CD4-positive, alpha-beta T cell treated with Interleukin-15 for 4 hours (primary cell): Measurements from ENCODE around the gene MAP3K7.
"Not testable (repeated sequence)": the region's sequence is repeated elsewhere in the genome, so short reads cannot be mapped to it uniquely, and the experiment has no call there.

Experiments used
- DNase-seq: peaks from one replicate; pipeline ENCODE4 v3.0.0-alpha.2; 2020; ENCODE audit warnings: low spot score

MAP3K7 gene

DNA sequence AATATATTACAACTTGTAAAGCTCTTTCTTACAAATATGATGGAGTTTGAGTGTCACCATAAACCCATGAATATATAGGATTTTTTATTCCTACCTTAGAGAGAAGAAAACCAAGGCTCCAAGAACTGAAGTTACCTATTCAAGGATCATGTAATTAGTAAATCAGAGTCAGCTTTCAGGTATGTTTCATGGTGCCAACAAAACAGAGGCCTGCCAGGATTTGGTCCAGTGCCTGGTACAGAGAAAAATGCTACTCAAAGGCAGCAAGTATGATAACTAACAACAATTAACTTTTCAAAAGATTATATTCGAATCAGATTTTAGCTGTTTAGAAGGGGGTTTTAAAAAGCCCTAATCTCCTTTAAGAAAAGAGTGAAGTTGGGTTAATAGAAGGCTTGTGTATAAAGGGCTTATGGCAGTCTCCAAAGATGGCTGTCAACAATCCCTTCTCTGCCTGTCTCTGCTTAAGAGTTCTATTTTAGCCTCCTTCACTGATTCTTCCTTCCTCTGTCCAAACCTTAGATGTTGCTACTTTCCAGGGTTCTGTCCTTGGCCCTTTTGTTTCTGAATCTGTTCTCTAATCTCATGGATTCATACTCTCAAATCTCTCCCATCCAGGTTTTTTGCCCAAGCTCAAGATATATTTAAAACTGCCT is 7.8 kb downstream of the MAP3K7 start:
- no peak for DNase-seq

DNA sequence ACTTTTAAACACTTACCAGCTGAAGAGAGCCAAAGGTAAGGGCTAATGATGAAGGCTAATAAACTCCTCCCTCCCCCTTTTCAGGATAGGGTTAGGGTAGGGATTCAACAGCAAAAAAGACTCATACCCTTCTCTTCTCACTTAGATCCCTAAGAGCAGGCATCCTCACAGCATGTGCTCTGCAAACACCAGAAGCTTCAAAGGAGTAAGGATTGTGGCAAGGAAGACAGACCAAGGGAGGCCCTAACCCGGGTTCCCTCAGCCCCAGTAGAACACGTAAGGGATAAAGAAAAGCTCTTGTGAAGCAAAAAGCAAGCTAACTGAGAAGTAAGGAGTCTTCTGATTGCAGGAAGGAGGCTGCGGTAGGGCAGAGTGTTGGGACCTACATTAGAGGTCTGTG is 11.6 kb downstream of the MAP3K7 start:
- DNase-seq: no peak

DNA sequence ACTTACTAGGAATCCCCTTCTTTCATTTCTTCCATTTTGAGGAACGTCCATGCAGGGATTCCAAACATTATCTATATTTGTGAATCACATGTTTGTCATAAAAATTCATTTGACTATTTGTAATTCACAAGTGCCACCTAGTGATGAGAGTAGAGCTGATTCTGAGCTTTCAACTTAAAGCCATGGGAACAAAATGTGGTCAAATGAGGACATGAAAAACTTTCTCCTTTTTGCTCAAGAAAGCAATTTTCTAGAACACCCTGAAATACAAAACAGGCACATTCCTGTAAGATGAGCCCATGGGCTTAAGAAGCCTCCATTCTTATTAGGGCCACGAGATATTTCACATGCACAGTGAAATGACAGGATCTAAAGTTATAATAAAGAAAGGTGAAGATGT is 12.3 kb downstream of the MAP3K7 start:
- peak; percentile 2 for DNase-seq

DNA sequence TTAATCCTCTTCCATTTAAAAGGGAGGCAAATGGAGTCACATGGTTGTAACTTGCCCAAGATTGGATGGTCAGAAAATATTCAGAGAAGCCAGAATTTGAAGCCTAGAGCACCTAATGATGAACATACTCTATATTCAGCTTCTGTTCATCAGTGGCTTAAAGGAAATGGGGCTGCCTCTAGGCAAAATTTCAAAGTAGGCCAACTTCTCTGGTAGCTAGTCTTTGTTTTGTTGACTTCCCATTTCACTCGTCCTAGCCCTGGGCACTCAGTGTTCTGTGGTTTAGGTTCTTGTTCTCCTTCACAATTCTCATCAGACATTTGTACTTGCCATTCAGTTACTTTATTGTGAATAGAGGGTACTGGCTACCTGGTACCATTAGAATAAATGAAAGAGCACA is 13.2 kb downstream of the MAP3K7 start:
- no peak for DNase-seq

DNA sequence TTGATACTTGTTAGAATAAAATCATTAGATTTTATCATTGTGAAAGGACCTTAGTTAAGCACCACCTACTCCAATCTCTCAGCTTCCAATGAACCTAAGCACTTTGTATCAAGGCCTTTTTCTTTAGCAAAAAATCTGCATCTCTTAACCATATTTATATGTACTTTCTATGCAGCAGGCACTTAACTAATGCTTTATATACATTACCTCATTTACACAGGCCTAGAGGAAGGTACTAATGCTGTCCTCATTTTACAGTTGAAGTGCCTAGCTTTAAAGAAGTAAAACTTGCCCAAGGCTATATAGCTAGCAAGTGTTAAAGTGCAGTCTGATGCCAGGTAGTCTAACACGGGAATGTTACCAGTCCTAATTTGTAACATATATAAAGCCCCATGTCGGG is 14.0 kb downstream of the MAP3K7 start:
- no peak for DNase-seq

DNA sequence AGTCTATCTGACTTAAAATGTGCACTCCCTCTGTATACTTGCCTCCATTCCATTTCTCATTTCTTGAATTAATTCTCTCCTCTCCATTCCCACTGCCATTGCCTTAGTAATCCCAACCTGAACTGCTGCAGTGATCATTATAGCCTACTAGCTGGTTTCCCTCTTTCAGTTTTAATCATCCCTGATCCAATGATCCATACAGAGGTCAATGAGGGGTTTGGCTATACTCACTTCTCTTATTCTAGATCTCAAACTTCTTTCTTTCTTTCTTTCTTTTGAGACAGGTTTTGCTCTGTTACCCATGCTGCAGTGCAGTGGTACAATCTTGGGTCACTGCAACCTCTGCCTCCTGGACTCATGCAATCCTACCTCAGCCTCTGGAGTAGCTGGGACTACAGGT is 17.6 kb downstream of the MAP3K7 start:
- DNase-seq: no peak

DNA sequence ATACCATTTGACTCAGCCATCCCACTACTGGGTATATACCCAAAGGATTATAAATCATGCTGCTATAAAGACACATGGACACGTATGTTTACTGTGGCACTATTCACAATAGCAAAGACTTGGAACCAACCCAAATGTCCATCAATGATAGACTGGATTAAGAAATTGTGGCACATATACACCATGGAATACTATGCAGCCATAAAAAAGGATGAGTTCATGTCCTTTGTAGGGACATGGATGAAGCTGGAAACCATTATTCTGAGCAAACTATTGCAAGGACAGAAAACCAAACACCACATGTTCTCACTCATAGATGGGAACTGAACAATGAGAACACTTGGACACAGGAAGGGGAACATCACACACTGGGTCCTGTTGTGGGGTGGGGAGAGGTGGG is 19.2 kb downstream of the MAP3K7 start:
- not testable (repeated sequence) for DNase-seq

DNA sequence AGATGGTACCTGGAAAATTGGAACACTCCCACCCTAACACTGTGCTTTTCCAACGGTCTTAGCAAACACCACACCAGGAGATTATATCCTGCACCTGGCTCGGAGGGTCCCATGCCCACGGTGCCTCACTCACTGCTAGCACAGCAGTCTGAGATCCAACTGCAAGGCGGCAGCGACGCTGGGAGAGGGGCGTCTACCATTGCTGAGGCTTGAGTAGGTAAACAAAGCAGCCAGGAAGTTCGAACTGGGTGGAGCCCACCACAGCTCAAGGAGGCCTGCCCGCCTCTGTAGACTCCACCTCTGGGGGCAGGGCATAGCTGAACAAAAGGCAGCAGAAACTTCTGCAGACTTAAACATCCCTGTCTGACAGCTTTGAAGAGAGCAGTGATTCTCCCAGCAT is 24.5 kb downstream of the MAP3K7 start:
- not testable (repeated sequence) for DNase-seq

DNA sequence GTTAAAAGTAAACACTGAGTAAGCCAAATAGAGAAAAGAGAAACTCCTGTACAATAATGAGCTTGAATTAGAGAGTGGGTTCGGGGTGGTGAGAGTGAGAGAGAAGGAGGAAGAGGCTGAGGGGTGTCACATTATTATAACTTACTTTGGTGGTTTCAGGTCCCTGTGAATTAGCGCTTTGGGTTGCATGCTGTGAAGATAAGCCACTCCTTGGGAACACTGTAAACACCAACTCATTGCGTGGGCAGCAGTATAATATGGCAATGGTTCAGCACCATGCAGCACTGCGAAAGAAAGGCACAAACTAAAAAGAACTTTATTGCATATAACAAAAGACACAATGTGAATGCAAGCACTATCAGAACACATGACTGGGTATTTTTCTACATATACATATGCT is 26.9 kb downstream of the MAP3K7 start:
- DNase-seq: no peak

DNA sequence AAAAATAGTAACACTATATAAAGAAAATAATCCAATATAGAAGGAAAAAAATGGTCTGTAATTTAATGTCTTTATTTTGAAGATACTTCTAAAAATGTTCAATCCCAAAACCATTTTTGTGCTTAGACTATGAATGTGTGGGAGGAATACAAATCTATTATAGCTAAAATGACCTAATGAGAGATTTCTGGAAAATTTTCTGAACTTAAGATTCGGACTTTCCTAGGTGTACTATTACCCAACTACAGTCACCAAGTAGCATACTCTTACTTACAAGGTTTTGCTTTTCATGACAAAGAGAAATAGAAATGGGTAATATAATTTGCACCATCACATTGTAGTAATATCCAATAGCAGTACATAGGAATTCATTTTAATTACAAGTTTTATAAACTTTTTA is 29.9 kb downstream of the MAP3K7 start:
- no peak for DNase-seq

DNA sequence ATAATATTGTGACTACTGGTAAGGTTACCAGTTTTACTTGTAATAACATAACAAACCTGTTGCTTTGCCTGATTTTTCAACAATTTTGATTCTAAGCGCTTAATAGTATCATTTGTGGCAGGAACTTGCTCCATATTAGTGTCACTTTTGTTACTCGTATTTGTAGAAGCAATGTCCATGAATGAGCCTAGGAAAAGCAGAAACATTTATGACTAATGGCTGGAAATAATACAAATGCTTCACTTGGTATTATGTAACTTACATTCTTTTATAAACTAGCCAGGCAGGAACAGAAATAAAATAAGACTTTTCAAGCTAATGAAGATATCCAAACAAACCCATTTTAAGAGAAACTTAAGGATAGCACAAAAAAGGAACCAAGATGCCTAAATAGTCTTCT is 38.9 kb downstream of the MAP3K7 start:
- DNase-seq: no peak

DNA sequence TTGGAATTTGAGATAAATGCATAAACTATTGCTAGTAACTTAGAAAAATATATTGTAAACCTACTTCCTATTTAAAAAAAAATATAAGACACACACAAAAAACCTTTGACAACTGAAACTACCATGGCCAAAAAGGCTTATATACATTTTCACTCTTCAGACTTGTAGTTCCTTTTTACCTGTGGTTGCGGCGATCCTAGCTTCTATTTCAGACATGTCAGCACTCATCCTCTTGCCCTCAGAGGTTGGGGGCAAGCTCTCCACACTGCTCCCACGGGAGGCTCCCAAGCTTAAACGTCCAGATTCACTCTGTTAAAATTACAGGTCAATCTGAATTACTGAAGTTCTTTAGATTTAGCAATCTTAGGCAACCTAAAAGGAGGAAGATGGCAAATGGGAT is 39.8 kb downstream of the MAP3K7 start:
- no peak for DNase-seq

DNA sequence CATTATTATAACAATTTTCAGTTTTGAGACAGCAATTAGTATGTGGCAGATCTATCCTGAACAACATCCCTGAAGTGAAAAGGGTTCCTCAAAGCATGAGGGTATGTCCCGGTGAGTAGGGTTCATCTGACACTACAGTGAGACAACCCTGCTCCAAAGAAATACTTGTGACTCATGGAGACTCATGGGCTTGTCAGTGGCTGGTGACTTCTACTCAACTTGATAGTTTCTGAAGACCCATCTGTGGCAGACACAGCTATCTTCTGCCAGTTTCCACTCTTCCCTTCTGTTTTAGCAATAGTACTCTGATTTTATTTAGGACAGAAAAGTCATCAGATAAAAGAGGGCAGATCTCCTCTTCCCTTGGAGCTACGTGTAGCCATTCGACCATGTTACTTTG is 41.4 kb downstream of the MAP3K7 start:
- no peak for DNase-seq

DNA sequence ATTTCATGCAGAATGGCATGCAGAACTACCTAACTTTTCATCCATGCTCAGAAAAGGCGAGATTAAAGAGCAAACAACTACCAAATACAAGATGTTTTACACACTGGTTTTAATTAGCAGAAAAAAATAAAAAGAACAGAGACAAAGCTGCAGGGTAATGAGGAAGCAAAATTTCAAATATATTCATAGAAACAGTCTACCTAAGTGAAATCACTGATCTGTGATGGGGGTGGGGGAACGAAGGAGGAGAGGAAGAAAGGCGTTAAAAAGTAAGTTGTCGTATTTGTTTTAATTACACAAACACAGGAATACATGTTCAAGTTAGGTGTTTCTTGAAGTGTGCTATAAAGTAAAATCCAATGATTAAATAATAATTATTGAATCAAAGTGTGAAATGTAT is 42.1 kb downstream of the MAP3K7 start:
- no peak for DNase-seq

DNA sequence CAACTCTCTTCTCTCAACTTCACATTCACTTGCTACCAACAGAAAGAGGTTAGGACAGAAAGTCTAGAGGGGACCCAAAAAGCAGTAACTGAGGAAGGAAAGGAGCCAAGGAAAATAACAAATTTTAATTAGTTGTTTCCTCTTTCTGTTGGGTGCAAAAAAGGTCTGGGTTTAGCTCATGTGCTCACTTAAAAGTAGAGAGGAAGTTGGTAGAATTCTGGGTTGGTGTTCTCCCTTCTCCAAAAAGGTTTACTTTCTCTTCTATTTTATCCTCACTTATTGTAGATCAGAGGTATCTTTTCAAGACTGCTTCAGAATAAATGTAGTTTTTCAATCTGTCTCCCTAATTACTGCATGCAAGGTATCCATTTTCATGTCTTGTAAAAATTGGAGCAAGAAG is 42.8 kb downstream of the MAP3K7 start:
- DNase-seq: no peak

DNA sequence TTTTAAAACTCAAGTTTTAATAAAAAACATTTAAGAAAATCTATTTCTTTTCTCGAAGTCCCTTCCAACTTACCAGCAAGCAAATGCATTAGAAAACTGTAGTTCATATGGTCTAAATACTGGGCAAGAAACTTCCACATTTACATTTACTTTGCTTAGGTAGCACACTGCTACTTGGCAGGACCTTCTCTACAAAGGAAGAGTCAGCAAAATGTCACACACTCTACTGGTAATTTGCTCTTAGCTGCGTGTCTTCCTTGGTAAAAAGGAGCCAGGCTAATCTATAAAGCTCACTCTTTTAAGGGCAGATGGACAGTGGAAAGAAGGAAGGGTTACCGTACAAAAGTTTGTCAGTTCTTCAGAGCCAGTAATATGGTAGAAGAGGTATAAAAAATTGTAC is 45.7 kb downstream of the MAP3K7 start:
- DNase-seq: no peak

DNA sequence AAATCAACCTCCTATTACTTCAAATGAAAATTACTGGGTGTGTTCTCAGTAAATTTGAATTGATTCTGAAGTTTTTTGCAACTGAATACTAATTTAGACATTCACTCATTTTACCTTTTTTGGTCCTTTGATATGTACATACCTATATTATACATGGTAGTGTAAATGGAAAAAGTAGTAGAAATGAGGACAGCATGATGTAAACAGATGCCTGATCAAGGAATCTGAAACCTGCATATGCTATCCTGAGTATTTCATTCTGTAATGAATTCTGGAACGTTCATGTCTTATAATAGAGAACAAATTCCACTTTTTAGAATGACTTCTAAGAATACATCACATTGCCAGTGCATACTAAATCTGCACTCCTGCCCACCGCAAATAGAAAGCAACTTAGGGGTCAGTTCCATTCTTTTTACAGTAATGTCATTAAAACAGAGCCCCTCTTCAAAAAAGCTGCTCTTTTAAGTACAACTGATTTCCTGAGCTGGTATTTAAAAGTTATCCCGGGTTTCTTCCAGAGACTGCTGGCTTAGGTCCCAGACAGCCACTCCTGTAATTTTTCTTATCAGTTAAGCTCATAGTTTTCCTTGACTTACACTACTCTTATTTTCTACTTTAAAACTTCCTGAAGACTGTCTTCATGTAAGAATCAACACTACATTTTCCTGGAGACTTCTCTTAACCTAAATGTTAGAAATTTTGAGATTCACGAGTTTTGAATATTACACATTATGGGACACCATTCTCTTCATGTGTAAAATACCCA is 48.4 kb downstream of the MAP3K7 start:
- DNase-seq: no peak

DNA sequence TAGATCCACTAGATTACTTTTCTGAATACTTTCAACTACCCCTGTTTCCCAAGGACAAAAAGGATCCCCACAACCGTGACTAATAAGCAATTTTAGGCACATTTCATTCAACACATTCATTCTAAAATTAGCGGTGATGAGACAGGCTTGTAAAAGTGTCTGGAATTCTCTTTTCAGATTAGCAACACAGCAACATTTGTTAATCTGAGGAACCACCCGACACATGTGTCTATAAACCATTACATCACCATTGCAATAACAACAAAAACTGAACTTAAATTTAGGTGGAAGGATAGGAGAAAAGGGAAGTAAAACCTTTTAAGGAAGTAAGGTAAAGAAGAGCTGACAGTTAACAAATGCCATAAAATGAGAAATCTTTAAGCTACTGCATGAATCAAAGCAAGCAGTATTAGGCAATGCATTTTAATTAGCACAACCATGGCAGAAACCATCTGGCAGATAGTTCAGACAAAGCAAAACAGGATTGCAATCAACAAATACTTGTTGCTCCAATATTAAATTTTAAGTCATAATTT is 49.1 kb downstream of the MAP3K7 start:
- peak; percentile 2 for DNase-seq

DNA sequence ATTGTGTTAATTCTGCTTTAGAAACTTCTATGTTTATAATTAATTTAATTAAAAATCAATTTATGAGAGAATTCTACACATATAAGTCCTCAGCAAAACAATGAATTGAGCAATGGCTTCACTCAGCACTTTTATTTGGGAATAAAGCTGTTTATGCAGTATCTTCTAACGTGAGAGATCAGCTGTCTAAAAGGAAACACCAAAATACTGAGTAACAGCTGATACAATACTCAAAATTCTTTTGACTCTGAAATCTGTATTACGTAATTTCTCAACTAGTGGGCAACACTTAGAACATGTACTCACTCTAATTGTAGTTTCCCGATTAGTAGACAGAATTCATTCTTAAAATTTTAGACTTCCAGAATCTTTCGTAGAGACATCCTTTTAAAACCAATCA is 49.8 kb downstream of the MAP3K7 start:
- no peak for DNase-seq

DNA sequence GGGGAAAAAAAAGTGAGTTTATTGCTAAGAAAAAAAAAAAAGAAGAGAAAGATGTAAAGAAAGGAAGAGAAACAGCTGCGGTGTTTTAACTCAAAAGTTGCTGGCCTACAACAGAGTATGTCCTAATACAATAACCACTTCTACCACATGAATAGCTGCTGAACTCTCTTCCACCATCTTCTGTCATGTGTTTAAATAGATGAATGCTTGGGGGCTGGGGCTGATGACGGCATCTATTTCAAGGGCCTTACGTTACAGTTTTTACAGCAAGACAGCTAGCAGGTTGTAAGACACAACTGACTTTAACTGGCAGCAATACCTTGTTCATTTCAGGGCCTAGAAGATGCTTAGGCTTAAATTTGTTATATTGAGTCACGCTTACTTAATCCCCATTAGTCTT is 50.4 kb downstream of the MAP3K7 start:
- no peak for DNase-seq

DNA sequence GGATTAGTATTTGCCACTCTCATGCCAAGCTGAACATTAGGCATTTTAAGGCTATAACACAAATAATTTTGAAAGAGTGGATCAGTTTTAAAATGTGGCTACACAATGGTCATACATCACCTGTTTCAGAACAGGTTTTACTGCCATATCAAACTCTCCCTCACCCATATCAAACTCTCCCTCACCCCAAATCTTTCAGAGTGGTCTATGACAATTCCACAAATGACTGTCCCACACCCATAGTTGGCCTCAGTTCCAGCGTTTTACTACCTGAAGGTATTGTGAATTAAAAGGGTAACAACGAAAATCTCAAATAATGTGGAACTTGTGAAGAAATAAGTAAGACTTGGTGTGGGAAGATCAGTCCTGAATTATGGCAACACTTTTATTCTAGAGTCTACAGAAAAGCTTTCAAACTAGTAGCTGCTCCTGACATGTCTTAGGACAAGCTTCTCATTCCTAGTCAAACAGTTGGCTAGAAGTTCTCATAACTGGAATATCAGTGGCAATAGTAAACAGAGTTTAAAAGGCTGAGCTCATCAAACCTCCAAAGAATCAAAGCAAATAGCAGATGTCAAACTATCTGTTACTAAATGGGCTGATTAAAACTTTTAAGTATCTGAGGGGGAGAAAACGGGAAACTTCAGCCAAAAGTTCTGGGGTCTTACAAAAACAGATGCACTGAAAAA is 52.4 kb downstream of the MAP3K7 start:
- DNase-seq: no peak

DNA sequence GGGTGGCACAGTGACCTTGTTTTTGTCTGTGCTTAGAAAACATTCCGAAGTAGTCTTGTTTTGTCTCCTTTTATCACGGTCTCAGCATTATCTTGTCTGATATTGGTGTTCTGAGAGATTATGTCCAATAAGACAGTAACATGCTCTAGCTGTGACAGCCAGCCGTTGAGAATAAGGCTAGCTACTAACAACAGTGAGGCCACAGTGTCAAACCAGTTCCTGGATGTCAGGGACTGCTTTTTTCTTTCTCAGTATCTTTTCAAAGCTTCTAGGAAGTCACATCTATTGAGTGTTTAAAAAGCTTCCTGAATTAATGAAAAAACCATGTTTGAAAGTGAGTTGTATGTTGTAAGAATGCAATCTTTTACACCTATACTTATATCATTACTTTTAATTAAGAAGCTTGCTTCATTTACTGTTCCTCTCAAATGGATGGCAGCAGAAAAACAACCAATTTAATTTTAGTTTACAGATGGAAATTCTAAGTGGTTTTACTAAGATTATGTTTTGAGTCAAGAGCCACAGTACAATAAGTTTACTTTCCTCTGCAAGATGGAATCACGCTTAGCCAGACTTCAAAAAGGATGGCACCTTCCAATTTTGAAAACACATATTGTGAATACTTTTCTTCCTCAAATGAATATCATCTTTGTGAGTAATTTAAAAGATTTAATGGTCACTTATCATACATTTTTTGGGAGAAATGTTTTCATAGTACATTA is 53.1 kb downstream of the MAP3K7 start:
- no peak for DNase-seq
